DMS153 treated with DMSO at 0.1 percent for 48 hours (cell line): ENCODE data around the gene GZMM.
"Not testable (repeated sequence)": the region's sequence is repeated elsewhere in the genome, so short reads cannot be mapped to it uniquely, and the experiment has no call there.

Experiments
- DNase-seq: peaks from one replicate; lab custom pipeline; 2025; ENCODE audit not compliant: unreplicated experiment; lab: John Stamatoyannopoulos, UW

GZMM gene

DNA sequence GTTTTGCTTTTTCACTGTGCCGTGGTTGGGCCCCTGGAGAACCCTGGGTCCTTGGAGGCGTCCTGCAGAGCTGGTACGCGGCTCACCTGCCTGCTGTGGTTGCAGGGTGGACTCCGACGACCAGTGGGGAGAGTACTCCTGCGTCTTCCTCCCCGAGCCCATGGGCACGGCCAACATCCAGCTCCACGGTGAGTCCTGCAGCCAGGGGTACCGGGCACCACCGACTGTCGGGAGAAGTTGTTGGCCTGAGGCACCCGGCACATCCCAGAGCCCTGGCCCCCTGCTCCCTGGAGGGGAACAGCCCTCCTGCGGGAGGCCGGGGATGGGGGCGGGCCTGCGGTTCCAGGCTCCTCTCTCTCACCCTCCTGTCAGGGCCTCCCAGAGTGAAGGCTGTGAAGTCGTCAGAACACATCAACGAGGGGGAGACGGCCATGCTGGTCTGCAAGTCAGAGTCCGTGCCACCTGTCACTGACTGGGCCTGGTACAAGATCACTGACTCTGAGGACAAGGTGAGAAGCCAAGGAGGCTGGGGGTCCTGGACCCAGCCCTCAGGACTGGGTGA lies 36.5 kb downstream of the GZMM start:
- no peak for DNase-seq

DNA sequence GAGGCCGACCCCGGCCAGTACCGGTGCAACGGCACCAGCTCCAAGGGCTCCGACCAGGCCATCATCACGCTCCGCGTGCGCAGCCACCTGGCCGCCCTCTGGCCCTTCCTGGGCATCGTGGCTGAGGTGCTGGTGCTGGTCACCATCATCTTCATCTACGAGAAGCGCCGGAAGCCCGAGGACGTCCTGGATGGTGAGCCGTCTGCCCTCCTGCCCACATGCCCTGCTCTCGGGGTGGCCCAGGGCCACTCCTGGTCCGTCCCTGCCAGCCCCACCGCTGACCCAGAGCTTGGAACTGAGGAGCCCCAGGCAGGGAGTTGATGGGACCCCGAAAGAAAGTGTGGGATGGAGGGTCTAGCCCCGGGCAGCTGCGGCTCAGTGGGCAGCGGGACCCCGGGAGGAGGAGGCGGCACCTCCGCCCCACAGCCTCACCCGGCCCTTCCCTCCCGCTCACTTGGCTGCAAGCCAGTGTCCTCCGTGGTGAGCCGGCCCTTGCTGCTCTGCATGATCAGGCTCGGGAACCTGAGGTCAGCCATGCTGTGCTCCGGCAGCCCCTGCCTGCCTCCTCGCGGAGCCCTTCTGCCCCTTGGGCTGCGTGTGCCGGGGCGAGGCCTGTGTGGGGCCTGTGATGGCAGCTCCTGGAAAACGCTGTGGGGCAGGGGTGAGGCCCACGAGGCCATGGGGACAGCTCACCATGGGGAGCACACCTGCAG lies 37.7 kb downstream of the GZMM start:
- DNase-seq: no peak

DNA sequence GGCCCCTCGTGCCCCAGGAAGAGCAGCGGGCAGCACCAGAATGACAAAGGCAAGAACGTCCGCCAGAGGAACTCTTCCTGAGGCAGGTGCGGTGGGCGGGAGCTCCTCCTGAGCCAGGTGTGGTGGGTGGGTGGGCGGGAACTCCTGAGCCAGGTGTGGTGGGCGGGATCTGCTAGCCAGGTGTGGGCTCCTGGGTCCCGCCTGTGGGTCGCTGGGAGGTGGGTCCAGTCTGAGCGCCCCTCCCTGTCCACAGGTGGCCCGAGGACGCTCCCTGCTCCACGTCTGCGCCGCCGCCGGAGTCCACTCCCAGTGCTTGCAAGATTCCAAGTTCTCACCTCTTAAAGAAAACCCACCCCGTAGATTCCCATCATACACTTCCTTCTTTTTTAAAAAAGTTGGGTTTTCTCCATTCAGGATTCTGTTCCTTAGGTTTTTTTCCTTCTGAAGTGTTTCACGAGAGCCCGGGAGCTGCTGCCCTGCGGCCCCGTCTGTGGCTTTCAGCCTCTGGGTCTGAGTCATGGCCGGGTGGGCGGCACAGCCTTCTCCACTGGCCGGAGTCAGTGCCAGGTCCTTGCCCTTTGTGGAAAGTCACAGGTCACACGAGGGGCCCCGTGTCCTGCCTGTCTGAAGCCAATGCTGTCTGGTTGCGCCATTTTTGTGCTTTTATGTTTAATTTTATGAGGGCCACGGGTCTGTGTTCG lies 38.8 kb downstream of the GZMM start:
- DNase-seq: no peak

DNA sequence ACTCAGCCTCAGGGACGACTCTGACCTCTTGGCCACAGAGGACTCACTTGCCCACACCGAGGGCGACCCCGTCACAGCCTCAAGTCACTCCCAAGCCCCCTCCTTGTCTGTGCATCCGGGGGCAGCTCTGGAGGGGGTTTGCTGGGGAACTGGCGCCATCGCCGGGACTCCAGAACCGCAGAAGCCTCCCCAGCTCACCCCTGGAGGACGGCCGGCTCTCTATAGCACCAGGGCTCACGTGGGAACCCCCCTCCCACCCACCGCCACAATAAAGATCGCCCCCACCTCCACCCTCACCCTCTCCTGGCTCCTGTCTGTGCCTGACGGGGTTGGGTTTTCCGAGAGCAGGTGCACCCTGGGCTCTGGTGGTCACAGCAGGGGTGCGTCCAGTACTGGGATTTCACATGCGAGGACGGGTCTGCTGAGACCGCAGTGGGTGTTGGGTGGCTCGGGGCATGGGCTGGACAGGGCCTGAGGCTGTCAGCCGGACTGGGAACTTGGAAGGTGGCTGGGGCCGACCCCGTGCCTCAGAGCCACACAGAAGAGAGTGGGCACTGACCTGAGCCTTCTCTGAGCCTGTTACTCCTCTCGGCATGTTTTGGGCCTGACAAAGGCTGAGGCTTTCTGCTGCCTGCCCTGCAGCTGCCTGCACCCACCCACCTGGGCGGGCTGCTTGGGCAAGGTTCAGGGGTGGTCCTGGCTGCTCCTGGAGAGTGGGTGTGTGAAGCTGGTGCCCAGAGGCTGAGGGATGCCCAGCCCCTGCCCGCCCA lies 39.5 kb downstream of the GZMM start:
- DNase-seq: no peak

DNA sequence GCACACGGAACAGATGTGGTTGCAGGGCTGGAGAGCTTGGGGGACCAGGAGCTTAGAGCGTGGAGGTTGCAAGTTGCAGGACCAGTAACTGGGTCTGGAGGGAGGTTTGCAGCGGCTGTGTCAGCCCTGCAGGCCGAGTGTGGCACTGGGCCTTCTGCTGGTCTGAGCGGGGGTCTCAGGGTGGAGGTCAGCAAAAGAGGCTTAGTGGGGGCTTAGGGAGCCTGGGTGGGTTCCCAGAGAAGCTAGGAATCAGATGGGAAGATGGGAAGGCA lies 40.1 kb downstream of the GZMM start:
- DNase-seq: no peak

DNA sequence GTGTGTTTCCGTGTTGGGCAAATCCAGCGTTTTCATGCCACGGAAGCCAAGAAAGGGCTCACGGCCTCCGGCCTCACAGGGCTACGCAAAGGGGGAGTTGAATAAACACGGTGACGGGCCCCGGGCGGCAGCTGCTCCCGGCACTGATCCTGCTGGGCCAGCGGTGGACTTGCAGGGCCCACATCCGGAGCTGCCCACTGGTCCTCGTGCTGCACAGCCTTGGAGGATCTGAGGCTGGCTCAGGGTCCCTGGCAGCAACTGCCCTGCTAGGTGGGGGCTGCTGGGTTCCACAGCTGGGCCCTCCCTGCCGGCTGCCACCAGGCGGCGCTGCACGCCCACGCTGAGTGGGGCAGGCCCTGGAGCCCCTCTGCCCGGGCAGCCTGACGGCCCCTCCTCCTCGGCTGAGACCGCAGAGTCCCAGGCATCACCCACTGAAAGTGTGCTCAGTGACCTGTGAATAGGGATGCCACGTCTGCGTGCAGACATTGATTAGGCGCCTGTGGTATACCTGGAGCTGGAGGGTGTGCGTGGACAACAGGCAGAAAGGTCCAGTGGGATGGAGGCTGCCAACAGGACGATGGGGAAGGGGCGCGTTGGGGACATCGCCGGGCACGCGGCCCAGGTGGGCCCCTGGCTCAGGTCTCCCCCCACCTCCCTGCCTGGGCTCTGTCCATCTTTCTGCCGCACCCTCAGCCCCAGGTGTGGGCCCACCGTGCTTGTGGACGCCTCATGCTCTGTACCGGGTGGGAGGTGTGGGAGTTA lies 40.6 kb downstream of the GZMM start:
- no peak for DNase-seq

DNA sequence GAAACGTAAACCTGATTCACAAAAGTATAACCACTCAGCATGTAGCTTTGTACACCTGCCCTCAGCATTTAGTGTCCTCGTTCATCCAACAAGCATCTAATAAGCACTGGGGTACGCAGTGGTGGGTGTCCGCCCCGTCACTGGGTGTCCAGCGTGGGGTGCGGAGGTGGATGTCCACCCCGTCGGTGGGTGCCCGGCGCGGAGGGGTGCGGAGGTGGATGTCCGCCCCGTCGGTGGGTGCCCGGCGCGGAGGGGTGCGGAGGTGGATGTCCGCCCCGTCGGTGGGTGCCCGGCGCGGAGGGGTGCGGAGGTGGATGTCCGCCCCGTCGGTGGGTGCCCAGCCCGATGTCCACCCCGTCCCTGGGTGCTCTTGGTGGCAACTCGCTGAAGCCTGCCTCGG lies 41.3 kb downstream of the GZMM start:
- not testable (repeated sequence) for DNase-seq

DNA sequence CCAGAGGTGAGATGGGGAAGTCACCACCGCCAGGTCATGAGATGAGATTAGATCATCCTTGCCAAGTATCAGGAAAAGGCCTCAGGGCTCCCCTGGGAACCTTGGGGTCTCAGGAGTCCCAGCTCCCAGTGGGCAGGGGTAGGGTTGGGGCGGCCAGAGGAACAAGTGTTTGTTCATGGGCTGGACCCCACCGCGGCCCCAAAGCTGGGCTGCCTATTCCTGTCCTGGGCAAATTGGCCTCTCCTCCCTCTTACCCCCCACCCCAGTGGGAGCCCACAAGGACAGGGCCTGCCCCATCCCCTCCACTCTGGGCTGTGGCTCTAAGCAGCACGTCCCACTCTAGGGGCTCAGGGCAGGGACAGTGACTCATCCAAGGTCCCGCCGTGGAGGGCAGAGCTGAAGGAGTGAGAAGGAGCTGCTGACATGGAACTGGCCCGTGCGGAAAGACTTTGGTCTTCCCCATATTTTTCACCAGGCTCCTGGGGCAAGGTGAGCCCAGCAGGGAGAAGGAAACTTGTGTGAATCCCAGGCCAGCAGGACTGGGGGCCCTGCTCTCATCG lies 41.8 kb downstream of the GZMM start:
- DNase-seq: no peak

DNA sequence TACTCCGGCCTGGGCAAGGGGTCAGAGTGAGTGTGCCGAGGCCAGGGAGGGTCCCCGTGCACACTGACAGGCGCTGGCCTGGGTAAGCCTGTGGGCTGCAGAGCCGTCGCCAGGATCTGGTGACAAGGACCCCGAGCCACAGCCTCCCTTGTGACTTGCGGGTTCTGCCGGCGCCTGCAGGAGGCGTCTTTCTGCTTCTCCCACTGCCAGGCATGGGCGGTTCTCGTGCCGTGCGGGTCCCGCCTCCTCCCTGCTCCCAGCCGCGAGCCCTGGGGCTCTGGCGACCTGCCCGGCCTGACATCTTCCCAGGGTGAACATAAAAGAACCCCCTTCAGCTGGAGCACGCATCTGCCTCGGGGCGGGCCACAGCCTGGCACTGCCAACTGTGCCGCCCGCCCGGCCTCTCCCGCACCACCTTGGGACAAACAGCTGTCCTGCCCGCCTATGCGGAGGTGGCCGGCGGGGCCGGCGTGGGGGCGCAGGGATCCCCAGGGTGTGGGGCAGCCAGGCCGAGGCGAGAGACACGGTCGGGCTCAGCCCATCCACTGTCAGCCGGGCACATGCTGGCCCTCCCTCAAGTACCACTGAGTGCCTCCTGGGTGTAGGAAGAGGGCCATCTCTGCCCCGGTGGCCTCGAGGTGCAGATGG lies 44.4 kb downstream of the GZMM start:
- DNase-seq: peak; percentile 31

DNA sequence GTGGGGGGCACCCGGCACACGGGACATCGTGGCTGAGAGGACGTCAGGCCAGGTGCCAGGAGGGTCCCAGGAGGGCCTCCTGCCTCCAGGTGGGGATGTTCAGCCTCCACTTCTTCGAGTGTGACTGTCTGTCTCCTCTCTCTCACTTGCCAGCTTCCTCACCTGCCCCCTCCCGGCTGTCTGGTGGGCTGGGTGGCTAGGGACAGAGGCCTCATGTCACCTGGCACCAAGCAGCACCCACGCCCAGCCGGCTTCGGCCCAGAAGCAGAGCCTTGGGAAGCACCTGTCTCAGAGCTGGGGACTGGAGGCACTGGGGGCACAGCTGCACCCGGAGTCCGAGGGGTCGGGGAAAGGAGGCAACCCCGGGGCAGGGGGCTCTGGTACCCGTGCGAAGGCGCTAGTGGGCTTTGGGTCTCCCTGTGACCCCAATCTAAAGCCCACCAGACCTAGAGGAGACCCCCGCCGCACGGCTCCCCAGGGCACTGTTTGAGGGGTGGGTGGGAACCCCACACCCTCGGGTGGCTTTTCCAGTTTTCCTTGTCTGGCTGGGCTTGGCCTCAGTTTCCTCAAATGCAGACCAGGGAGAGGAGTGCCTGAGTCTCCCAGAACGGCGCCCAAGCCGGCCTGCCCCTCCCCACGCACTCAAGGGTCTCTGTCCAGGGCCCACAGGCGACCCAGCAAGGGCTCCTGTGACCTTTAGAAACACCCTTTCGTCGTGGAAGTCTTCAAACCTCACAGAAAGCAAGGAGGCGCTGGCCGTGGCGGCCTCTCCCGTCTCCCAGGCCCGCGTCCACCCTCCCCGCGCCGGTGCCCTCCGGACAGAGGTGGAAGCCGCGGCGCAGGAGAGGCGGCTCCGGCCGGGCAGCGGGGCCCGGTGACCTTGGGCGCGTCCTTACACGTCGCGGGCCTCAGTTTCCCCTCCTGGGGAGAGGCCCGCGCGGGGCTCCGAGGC lies 45.2 kb downstream of the GZMM start:
- DNase-seq: no peak

DNA sequence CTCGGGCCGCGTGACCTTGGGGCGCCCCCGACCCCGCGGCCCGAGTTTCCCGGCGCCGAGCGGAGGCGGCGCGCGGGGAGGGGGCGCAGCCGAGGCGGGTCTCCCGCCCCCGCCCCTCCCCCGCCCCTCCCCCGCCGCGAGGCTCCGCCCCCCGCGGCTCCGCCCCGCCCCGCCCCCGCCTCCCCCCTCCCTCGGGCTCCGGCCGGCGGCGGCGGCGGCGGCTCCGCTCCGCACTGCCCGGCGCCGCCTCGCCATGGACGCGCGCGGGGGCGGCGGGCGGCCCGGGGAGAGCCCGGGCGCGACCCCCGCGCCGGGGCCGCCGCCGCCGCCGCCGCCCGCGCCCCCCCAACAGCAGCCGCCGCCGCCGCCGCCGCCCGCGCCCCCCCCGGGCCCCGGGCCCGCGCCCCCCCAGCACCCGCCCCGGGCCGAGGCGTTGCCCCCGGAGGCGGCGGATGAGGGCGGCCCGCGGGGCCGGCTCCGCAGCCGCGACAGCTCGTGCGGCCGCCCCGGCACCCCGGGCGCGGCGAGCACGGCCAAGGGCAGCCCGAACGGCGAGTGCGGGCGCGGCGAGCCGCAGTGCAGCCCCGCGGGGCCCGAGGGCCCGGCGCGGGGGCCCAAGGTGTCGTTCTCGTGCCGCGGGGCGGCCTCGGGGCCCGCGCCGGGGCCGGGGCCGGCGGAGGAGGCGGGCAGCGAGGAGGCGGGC lies 46.0 kb downstream of the GZMM start, which contains the start of gene HCN2:
Gene HCN2, plus strand, starts transcription at position 189 of the 703 bp plus-strand sequence. Its CDS starts 65 bp downstream, at position 254.
- no peak for DNase-seq

DNA sequence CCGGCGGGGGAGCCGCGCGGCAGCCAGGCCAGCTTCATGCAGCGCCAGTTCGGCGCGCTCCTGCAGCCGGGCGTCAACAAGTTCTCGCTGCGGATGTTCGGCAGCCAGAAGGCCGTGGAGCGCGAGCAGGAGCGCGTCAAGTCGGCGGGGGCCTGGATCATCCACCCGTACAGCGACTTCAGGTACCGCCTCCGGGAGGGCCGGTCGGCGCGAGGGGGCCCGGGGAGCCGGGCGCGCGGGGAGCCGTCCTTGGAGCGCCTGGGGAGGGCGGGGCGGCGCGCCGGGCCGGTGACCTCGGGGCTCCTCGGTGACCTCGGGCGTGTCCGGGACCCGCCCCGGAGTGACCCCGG lies 46.5 kb downstream of the GZMM start:
- no peak for DNase-seq

DNA sequence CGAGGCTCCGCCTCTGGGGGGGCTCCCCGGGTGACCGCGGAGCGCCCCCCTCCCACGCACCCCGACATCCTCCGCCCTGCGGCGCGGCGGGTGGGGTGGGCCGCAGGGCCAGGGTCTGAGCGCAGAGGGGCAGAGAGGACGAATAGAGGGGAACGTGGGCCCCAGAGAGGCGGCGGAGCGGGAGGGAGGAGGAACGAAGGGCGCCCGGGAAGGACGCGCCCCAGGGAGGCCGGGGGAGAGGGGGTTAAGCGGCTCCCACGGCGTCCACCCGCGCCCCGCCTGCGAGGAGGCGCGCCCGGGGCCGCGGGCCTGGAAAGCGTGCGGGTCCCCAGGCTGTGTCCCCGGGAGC lies 46.9 kb downstream of the GZMM start:
- no peak for DNase-seq

DNA sequence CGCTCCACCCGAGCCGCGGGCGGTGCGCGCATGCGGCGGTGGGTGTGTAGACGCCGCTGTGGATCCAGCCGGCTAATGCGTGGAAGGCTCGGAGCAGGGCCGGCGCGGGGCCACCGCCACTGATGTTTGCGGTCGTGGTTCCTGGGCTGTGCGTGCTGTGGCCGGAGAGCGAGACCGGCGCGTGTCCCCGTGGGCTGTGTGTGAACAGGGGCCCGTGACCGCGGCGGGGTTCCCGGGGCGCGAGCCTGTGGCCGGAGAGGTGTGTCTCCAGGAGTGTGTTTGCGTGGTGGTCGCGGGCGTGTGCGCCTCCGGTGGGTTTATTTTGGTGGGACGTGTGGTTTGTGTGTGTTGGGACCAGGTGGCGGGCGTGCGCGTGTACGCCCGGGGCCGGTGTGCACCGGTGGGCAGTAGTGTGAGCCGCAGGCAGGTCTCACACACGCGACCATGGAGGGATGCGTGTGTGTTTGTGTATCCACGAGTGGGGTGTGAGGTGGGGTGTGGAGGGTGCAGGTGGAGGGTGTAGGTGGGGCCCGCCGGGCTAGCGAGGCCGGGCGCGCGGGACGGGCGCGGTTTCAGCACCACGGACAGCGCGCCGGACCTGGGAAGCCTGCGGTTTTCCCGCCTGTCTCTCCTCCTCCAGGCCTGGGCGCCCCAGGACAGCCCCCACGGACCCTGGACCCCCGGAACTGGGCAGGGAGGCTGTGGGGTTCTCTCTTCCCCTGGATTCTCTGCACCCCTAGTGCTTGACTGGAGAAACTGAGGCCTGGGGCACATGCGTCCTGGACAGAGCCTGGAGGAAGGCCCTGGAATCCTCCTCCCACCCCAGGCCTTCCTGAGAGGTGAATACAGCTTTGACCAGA lies 47.5 kb downstream of the GZMM start:
- no peak for DNase-seq

DNA sequence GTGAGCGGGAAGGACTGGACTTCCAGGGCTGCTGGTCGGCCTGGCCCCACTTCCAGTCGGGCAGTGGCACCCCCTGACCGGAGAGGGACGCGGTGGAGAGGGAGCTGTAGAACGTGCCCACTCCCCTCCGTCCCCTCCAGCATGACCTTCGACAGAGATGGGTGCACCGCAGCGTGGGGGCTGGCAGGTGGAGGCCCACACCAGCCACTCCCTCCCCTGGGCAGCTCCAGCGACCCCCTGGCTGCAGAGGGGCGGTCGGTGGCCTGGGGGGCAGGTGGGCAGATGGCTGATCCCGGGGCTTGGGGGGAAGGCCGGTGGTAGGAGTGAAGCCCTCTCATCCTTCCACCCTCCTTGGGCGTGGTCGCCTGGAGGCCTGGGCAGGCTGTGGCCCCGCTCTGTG lies 48.2 kb downstream of the GZMM start:
- DNase-seq: no peak

DNA sequence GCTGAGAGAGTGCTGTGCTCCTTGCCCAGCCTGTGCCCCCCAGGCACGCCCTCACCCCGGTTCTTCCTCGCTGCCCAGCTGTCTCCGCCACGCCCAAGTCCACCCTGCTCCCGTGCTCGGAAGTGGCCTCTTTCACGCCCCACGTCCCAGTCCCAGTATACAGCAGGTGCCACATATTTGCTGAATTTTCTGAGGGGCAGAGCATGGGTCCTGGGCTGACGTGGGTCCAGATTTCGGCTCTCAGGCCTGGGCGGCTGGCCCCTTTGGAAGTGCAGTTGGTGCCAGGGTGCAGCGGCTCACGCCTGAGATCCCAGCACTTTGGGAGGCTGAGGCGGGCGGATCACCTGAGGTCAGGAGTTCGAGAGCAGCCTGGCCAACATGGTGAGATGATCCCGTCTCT lies 49.2 kb downstream of the GZMM start:
- DNase-seq: no peak

DNA sequence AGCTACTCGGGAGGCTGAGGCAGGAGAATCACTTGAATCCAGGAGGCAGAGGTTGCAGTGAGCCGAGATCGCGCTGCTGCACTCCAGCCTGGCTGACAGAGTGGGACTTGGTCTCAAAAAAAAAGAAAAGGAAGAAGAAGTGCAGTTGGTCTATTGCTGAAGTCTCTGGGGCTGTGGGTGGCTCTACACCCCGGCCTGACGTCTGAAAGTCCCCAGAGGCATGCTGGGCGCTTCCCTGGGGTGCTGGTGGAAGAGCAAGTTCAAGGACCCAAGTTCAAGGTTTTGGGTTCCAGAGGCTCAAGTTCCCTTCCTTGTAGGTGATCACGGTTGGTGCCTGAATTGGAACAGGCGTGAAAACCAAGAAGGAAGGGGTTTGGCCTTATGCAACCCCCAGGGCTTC lies 49.7 kb downstream of the GZMM start:
- no peak for DNase-seq
